GM12873 (cell line): ENCODE measurements around the gene UBE2V1.

Source experiments
- TF ChIP-seq, protein P1 (sequence below): IDR thresholded peaks from 2 replicates; pipeline ENCODE4 v1.5.1; 2012; ENCODE audit warnings: low read depth, mild to moderate bottlenecking, moderate library complexity, low read length, control low read depth; ENCODE audit not compliant: insufficient read depth; ENCODE audit errors: missing control alignments

The UBE2V1 gene

DNA sequence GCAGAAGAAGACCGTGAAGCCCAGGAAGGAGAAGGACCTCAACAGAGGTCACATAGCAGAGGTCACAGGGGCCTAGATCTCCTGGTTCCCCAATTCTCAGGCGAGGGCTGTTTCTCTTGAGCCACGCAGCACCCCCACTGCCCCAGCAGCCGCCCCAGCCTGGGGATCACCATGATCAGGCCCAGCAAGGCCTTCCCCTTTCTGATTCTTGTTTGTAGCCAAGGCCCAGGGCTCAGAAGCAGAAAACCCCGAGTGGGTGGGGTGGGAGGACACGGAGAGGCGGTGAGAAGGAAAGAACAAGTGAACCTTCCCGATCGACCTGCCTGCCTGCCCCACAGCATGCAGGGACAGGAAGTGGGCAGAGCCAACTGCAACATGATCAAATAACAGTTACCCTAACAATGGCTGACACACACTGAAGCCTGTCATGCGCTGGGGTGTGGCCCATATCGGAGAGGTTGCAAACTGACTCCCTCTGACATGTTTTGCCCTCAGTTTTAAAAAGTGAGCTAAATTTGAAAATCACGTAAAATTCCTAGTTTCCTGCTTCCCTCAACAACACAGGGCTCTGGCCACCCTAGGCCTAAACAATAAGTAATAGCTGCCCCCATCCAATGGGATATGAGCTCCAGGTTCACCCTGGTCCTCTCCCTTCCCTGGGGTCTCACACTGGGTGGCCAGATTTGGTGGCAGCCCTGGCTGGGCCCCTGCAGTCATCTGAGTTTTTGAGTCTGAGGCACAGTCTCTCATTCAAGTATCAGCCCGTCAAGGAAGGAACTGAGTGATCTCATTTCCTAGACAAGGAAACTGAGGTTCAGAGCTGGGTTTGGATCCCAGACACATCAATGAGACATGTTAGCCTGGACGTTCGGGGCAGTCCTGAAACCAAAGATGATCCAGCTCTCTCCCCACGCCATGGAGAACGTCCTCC is 34.0 kb upstream of the UBE2V1 start:
- TF ChIP-seq, protein P1, sequence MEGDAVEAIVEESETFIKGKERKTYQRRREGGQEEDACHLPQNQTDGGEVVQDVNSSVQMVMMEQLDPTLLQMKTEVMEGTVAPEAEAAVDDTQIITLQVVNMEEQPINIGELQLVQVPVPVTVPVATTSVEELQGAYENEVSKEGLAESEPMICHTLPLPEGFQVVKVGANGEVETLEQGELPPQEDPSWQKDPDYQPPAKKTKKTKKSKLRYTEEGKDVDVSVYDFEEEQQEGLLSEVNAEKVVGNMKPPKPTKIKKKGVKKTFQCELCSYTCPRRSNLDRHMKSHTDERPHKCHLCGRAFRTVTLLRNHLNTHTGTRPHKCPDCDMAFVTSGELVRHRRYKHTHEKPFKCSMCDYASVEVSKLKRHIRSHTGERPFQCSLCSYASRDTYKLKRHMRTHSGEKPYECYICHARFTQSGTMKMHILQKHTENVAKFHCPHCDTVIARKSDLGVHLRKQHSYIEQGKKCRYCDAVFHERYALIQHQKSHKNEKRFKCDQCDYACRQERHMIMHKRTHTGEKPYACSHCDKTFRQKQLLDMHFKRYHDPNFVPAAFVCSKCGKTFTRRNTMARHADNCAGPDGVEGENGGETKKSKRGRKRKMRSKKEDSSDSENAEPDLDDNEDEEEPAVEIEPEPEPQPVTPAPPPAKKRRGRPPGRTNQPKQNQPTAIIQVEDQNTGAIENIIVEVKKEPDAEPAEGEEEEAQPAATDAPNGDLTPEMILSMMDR: no peak

DNA sequence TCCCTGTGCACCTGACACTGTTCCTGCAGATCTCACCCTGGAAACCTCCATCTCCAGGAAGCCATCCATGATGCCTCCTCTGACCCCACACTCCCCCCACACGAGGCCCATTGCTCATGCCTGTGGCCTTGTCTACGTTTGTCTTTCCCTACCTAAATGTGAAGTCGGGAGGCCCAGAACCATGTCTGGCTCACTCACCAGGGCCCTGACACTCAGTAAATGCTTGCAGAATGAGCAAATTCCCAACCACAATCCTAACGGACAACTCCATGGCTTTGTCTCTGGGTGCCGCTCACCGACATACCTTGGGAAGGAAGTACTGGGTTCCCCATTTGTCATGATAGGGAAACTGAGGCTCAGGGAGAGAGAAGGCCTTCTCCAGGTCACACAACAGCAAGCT is 33.3 kb upstream of the UBE2V1 start:
- TF ChIP-seq, protein P1: no peak

DNA sequence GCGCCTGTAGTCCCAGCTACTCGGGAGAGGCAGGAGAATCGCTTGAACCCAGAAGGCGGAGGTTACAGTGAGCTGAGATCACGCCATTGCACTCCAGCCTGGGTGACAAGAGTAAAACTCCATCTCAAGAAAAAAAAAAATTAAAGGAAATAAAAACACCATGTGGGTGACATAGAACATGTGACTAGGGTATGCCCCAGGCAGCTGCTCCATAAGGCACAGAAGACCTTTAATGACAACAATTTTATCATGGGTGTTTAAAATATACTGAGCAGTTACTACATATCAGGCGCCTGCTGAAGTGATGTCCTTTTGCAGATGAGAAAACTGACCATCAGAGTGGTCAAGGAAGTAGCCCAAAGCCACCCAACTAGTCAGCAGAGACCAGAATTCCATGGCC is 32.6 kb upstream of the UBE2V1 start:
- TF ChIP-seq, protein P1: no peak

DNA sequence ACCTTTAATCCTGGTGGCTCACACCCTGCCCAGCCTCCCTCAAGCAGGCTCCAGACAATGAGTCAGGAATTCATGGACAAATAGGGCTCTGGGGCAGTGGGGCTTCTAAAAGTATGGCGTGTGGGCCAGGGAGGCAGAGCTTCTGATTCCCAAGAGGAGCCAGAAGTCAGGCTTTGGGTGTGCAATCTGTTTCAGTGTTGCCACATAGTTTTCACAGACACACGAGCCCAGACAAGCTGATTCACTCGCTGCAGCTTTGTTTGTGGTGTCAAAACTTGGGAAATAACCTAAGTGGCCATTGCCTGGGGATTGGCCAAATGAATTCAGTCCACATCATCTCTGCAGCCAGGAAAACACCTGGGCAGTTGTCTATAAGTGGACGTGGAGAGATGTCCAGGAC is 31.4 kb upstream of the UBE2V1 start:
- TF ChIP-seq, protein P1: no peak

DNA sequence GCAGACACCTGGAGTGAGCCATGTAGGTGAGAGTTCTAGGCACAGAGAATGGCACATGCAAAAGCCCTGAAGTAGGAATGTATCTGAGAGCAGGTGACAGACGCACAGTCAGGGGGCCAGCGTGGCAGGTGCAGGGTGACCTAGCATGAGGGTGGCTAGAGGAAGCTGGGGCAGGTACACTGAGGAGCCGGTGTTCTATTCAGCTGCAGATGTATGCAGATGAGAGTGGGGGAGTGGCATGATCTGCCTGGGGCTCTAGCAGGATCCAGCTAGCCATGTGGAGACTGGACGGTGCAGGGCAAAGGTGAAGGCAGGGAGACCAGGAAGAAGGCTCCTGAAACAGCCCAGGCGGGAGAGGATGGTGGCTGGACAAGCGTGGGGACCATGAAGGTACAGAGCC is 29.9 kb upstream of the UBE2V1 start:
- TF ChIP-seq, protein P1: no peak

DNA sequence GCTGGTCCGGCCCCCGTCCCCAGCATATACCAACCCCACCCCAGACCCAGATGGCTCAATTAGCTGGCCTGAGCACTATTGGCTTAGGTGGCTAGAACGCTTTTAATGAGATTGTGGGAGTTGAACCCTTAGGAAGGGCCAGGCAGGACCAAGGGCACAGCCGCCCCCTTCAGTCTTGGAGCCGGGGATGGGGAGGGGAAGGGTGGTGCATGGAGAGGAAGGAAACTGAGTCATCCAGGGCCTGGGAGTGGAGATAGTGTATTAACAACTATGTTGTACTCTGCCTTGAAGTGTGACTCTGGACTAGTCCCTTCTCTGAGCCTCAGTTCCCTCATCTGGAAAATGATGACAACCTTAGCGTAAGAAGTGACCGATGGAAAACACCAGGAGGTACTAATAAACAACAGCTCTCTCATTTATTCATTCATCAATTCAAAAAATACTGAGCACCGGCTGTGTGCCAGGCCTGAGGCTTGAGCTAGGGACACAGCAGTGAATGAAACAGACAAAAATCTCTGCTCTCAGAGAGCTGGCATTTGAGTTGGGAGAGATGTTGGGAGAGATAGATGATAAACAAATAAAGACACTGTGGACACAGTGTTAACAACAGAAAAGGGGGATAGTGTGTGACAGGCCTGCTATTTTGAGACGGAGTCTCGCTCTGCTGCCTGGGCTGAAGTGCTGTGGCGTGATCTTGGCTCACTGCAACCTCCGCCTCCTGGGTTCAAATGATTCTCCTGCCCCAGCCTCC is 29.0 kb upstream of the UBE2V1 start:
- TF ChIP-seq, protein P1: no peak

DNA sequence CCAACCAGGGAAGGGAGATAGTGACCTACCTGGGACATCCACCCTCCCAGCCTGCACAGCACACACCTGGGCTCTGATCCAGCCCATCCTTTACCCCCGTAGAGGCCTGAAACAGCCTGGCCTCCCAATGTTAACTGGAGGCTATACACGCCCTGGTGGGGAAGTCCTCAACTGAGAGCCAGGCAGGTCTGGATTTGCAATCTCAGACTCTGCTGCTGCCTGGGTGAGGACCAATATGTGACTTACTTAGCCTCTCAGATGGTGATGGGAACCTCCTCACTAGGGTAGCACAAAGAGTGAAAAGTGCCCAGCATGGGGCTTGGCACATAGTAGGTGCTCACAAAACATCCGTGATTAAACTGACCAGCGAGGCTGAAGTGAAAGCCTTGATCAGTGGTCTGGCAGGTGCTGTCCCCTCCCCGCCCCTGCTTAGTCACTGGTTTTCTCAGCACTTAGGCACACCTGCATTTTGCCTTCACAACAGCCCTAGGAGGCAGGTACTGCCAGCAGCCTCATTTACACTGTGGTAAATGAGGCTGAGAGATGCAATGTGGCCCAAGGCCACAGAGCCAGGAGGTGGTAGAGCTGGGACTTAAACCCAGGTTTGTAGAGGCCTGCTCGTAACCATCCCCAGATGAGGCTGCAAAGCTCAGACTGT is 28.2 kb upstream of the UBE2V1 start:
- TF ChIP-seq, protein P1: no peak
